Ovary (tissue), 9 donors: ENCODE data around the gene SYTL3. TPM values are rescaled to one million over a fixed set of nuclear protein-coding genes. Genes with fewer than 3 reads are reported as not detected.

Source experiments
- DNase-seq, 5 donors: peaks; one replicate each; pipeline ENCODE4 v3.0.0-alpha.2; 2019 to 2020
- H3K27ac ChIP-seq, 2 donors: fragments of 200-600 bp; one replicate each; pipeline versions ENCODE4 v1.5.1 to v1.8.0; 2019 to 2022
- H3K27me3 ChIP-seq: fragments of 200-600 bp; one replicate; pipeline ENCODE4 v1.8.0; 2022
- H3K36me3 ChIP-seq: fragments of 200-600 bp; sonication (generic); one replicate; pipeline ENCODE4 v1.5.1; 2019
- H3K4me1 ChIP-seq: one replicate; pipeline ENCODE4 v1.8.1; 2013; ENCODE audit warnings: mild to moderate bottlenecking, moderate library complexity; ENCODE audit not compliant: insufficient read depth
- H3K4me3 ChIP-seq: fragments of 200-600 bp; sonication (generic); one replicate; pipeline ENCODE4 v1.5.1; 2017
- H3K9me3 ChIP-seq, 2 donors: fragments of 200-600 bp in 1 of 2; sonication (generic) in 1 of 2; one replicate each; pipeline versions ENCODE4 v1.5.1 to v1.8.1; 2013 to 2019; ENCODE audit warnings: mild to moderate bottlenecking in 1 of 2, moderate library complexity in 1 of 2
- CTCF ChIP-seq, 3 donors: fragments of 450-650 bp in 2 of 3; fragments of 200-600 bp in 1 of 3; IDR thresholded peaks; one replicate each; pipeline versions ENCODE4 v1.5.1 to v1.8.0; 2016 to 2022; ENCODE audit warnings: antibody characterized with exemption in 3 of 3, mild to moderate bottlenecking in 1 of 3
- EP300 ChIP-seq: sonication (generic); formaldehyde crosslinking; IDR thresholded peaks from one replicate; pipeline ENCODE4 v1.6.1; 2017; ENCODE audit warnings: antibody characterized with exemption
- POLR2A ChIP-seq: fragments of 450-650 bp; IDR thresholded peaks from one replicate; pipeline ENCODE4 v1.6.1; 2017; ENCODE audit warnings: antibody characterized with exemption, mild to moderate bottlenecking, moderate library complexity
- WGBS, 3 donors: extraction: QIAGEN DNeasy Blood & Tissue Kit in 1 of 3; methylation state at CpG; one replicate each; pipeline versions ENCODE4 v1.1.5 to v1.1.7; 2013 to 2017; 5-methylcytosine and 5-hydroxymethylcytosine counted together
- intact Hi-C, 4 donors: fragments of 100-400 bp; cut with DNase I; formaldehyde crosslinking; loops; one replicate each; pipeline versions ENCODE4 v1.11.0 to v1.15.1; 2022 to 2023
- polyA plus RNA-seq, 2 donors: library from polyadenylated mRNA; stranded (reverse); fragments of 200-250 nt in 1 of 2; fragments of 350-450 nt in 1 of 2; fragmentation: Illumina TruSeq in 1 of 2; extraction: RNeasy Lipid Tissue Mini Kit (QIAGEN cat#74804) in 1 of 2; gene quantifications; one replicate each; pipeline ENCODE4 v1.2.3, GENCODE V29; 2013 to 2014
- total RNA-seq, 7 donors: library from RNA; depleted of rRNA in 2 of 7; stranded (reverse); fragments of >200 nt in 2 of 7; fragmentation: NEBNext Ultra II Directional in 3 of 7; extraction: Animal tissue kit (Norgen Biotek cat#: 25700) in 3 of 7; gene quantifications; one replicate each; pipeline versions ENCODE4 v1.1.0 to v1.2.4, GENCODE V29; 2016 to 2023
- donor health status: DM: no; HTN: no; CAD: no; lungs with moderate emphysema.
- donor health status: DM: no; HTN: no; CAD: no.
- donor health status: Bipolar disorder and iron deficiency.
- donor health status: DM: yes; HTN: yes; CAD: no.
- donor health status: DM: no; HTN: no; CAD: no.
- donor health status: DM: yes; HTN: yes; CAD: no.

Gene SYTL3
- total and polyA plus RNA-seq, 9 donors = 1.7 to 7.8 (median 2.5) TPM

- H3K27ac ChIP-seq = no peak overlapping the region
- TF ChIP-seq EP300 = no peak
- no peak for TF ChIP-seq CTCF (IDR thresholded peaks at IDR 0.05)
- no peak for TF ChIP-seq POLR2A
- no peaks in the 10 kb centered on the region for H3K9me3 ChIP-seq
- no peaks in the 10 kb centered on the region for H3K27me3 ChIP-seq
- H3K4me1 ChIP-seq = peaks cover 37% of the 10 kb centered on the region
- intact Hi-C loops = no loop called here
- 85 to 90% (median 89%) methylated on average over 9 of the region's 9 CpGs for WGBS, 3 donors
- no peaks in the 10 kb centered on the region for H3K36me3 ChIP-seq
- no peak for DNase-seq
- H3K4me3 ChIP-seq = no peak overlapping the region
Observed at GRCh38 chr6:158627940-158628211, 22.0 kb upstream of the SYTL3 start.

GRCh38 chr6:158628542-158628941 lies 21.3 kb upstream of the SYTL3 start:
- H3K27ac ChIP-seq = no peak overlapping the region
- no peaks in the 10 kb centered on the region for H3K36me3 ChIP-seq
- no peak for TF ChIP-seq EP300
- intact Hi-C loops = no loop called here
- H3K9me3 ChIP-seq = no peaks in the 10 kb centered on the region
- WGBS, 3 donors = 95% methylated on average over 17 of the region's 17 CpGs
- peaks cover 37% of the 10 kb centered on the region for H3K4me1 ChIP-seq
- H3K27me3 ChIP-seq = no peaks in the 10 kb centered on the region
- no peak overlapping the region for H3K4me3 ChIP-seq
- no peak for DNase-seq

GRCh38 chr6:158629367-158630221 lies 20.3 kb upstream of the SYTL3 start:
- DNase-seq = peak in 2 of 5 donors; percentile 20 to 23
- Histone ChIP-seq H3K27me3 (no peaks in the 10 kb centered on the region), H3K4me1 (peaks cover 37% of the 10 kb centered on the region), H3K4me3 (no peak overlapping the region), H3K9me3 (no peaks in the 10 kb centered on the region), H3K27ac (no peak overlapping the region), H3K36me3 (no peaks in the 10 kb centered on the region)
- TF ChIP-seq POLR2A (no peak), EP300 (no peak), CTCF (IDR thresholded peaks at IDR 0.05) (no peak)
- 87 to 91% (median 89%) methylated on average over 20 of the region's 20 CpGs for WGBS, 3 donors
- intact Hi-C loops = no loop called here

GRCh38 chr6:158630938-158631616 lies 18.8 kb upstream of the SYTL3 start:
- peak; percentile 50 to 80 (median 59) for DNase-seq
- Histone ChIP-seq H3K27me3 (no peaks in the 10 kb centered on the region), H3K27ac (peak overlapping the region in 1 of 2 donors; percentile 72), H3K4me3 (no peak overlapping the region), H3K36me3 (no peaks in the 10 kb centered on the region), H3K4me1 (peaks cover 27% of the 10 kb centered on the region), H3K9me3 (no peaks in the 10 kb centered on the region)
- TF ChIP-seq EP300 (no peak), CTCF (IDR thresholded peaks at IDR 0.05) (no peak), POLR2A (no peak)
- WGBS, 3 donors = 40 to 50% (median 43%) methylated on average over 19 of the region's 19 CpGs
- intact Hi-C loops = no loop called here
